ENCODE data around the gene GLIS2.
"Not testable (repeated sequence)": the region's sequence is repeated elsewhere in the genome, so short reads cannot be mapped to it uniquely, and the experiment has no call there.

Gene GLIS2

GRCh38 chr16:4337540-4338088, 21.7 kb downstream of the GLIS2 start:
- DNase-seq = no peak

GRCh38 chr16:4338125-4338582, 22.3 kb downstream of the GLIS2 start:
- DNase-seq = no peak

- no peak for DNase-seq
These were observed 22.9 kb downstream of the GLIS2 start for GRCh38 chr16:4338712-4339299.

GRCh38 chr16:4339455-4339854, 23.6 kb downstream of the GLIS2 start:
- no peak for DNase-seq

GRCh38 chr16:4339909-4340308, 24.0 kb downstream of the GLIS2 start:
- no peak for DNase-seq

- no peak for DNase-seq
These were observed 24.6 kb downstream of the GLIS2 start for GRCh38 chr16:4340443-4340842.

GRCh38 chr16:4341250-4341649, 25.4 kb downstream of the GLIS2 start:
- DNase-seq = no peak

- DNase-seq = no peak
These were observed 27.2 kb downstream of the GLIS2 start for GRCh38 chr16:4342866-4343744.

- not testable (repeated sequence) for DNase-seq
These were observed 28.6 kb downstream of the GLIS2 start for GRCh38 chr16:4344300-4344982.

GRCh38 chr16:4344983-4345835, 29.3 kb downstream of the GLIS2 start:
- DNase-seq = no peak

- DNase-seq = no peak
These were observed 30.2 kb downstream of the GLIS2 start for GRCh38 chr16:4345836-4346781.

GRCh38 chr16:4347010-4347409, 31.1 kb downstream of the GLIS2 start:
- DNase-seq = no peak

- no peak for DNase-seq
These were observed 32.1 kb downstream of the GLIS2 start for GRCh38 chr16:4347765-4348509.

- DNase-seq = no peak
These were observed 33.5 kb downstream of the GLIS2 start for GRCh38 chr16:4349332-4349731.

GRCh38 chr16:4350365-4350786, 34.5 kb downstream of the GLIS2 start:
- peak; percentile 47 for DNase-seq

- DNase-seq = peak; percentile 99
These were observed 35.2 kb downstream of the GLIS2 start, which contains the start of gene PAM16 for GRCh38 chr16:4350787-4351659. PAM16 (minus strand) TSS chr16:4351321; CDS start chr16:4351234, 87 bp downstream.

- peak; percentile 28 for DNase-seq
These were observed 36.0 kb downstream of the GLIS2 start for GRCh38 chr16:4351880-4352279.

GRCh38 chr16:4352843-4353242, 37.0 kb downstream of the GLIS2 start:
- no peak for DNase-seq

- no peak for DNase-seq
These were observed 37.8 kb downstream of the GLIS2 start for GRCh38 chr16:4353675-4354074.

Measured in activated CD4-positive, alpha-beta T cell treated with anti-CD3 and anti-CD28 coated beads for 48 hours (primary cell).